Activated naive CD4-positive, alpha-beta T cell (primary cell): Measurements from ENCODE around the gene SLC35B4.

Experiments used
- DNase-seq, 4 experiments: peaks; one replicate each; lab custom pipeline; 2025; lab: John Stamatoyannopoulos, UW

SLC35B4 gene

DNA sequence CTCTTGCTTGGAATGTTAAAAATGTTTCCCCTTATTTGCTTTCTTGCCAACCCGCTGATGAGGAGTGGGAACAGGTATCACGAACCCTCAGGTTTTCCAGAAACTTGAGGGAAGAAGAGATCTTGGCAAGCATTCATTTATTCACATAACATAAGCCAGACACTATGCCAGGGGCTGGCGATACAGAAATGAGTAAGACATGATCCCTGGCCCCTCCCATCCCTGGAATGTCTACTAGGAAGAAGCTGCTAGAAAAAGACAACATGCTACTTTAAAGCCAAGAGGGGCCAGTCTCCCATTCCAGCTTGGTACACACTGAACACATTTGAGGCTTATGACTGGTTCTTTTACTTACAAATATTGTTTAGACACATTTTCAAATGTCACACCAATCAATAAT, 26.4 kb downstream of the SLC35B4 start:
- no peak for DNase-seq

DNA sequence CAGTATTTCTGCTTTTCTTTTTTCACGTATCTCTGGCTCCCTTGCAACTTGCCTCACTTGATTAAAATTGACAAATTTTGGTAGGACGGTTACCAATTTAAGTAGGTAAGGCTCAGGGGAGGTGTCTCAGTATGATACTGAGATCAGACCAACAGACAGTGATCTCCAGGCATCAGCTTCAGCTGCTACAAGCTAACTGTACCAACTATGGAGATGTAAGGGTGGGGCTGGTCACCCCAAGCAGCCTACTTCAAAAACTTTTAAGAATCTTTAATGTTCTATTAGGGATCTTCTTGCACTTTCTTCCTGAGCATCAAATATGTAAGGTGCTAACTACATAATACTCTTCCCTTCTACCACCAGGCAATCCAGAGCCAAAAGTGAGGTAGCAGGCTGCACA, 26.9 kb downstream of the SLC35B4 start:
- no peak for DNase-seq

DNA sequence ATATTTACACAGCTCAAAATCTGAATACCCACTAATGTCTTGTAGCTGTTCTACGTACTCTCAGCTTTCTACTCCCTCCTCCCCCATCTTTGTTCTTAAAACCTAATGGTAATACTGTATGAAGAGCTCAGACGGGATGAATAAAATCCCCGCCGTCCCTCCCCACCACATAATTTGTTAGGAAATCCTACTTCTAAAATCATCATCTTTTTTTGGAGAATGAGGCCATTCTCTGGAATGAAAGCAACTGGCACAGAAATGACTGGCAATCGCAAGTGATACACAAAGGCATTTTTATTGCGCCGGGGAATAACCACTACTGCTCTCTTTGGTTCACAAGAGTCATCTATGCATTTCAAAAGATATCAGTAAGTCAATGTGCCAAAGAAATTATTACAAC, 27.3 kb downstream of the SLC35B4 start:
- no peak for DNase-seq

DNA sequence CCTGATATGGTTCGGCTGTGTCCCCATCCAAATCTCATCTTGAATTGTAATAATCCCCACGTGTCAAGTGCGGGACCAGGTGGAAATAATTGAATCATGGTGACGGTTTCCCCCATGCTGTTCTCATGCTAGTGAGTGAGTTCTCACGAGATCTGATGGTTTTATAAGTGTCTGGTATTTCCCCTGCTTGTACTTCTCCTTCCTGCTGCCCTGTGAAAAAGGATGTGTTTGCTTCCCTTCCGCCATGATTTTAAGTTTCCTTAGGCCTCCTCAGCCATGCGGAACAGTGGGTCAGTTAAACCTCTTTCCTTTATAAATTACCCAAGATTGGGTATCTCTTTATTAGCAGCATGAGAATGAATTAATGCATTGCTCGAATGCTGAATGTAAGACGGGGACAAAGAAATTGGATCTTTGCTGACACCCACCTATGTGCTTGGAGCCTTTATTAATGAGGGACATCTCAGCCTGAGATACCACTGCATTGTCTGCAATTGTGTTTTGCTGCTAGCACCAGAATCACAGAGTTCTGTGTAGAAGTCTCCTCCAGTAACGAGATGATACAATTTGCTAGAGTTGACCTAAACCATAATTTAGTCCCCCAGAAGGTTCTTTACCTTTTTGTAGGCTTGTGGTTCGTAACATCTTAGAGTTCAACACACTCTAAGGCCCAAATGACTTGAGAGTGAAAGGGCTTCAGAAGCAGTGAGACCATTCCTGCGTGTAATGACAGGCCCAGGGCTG, 28.6 kb downstream of the SLC35B4 start:
- DNase-seq: no peak

DNA sequence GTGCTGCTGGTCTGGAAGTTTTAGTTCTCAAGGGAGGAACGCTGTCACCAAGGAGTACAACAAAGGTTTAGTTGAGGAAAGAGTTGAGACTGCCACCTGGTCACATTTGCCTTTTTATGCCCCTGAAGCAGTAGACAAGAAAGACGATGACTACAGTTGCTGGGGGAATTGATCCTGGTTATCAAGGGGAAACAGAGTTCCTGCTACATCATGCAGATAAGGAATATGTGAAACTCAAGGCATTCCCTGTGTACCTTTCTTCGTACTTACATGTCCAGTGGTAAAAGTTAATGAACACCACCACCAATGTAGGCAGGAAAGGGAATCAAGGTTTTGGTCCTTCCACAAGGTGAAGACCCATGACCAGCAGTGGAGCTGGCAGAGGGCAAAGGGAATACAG, 31.8 kb downstream of the SLC35B4 start:
- DNase-seq: no peak

DNA sequence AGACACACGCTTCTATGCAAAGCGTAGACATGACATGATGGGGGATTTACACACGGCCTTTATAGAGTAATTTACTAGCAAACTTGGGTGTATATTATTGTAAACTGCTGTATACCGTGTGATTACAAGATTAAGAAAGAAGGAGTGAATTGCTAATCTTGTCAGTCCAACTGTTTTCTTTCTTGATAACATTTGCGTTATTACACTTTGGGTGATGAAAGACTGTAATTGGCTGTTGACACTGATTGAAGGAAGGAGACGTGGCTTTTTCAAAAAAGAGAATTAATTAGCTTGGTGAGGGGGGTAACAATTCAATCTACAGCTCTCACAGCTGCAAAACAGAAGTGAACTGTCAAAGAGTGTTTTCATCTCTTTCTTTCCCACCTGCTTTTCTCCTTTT, 32.7 kb downstream of the SLC35B4 start:
- DNase-seq: no peak

DNA sequence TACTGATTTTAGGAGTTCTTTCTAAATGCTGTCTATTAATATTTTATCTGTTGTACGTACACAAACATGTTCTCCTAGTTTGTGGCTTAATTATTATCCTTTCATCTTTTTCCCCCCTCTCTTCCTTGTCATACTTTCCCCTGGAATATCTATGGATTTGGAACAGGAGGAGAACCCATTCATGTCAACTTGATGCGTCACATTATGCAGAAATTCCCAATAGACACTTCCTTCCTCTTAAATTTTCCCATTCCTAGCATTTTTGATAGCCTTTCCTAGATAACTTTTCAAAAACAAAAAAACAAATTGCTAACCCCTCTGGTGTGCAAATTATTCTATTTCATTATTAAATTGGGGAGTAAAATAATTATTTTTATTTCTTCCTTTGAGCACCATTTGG, 36.2 kb downstream of the SLC35B4 start:
- DNase-seq: no peak

DNA sequence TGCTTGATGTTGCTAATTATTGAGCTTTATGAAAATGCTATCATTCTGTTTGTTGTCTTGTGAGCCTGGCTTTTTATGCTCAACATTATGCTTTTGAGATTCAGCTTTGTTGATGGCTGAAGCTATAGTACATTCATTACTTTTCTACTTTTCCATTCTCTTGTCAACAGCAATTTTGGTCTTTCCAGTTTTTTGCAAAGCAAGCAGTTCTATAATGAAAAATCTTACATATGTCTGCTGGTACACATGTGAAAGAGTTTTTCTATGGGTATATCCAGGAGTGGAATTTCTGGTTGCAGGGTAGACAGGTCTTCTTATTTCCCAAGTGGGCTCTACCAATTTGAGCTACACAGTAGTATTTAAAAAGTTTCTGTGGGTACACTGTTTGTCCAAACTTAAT, 36.8 kb downstream of the SLC35B4 start:
- DNase-seq: no peak

DNA sequence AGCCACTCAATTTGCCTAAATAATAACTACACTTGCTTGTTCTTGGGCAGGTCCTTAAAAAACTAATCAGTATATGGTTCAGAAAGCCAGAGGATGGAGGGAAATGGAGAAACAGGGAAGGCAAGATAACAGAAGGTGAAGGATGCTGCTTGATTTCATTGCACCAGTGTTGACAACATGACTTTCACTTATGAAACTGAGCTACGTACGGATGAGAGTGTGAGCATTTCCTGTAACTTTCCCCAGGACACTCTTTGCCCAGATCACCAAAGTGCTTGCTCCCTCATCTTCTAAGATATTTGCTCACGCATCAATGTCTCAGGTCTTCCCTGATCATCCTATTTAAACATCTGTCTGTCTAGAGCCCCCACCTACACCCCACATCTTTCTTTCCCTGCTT, 37.4 kb downstream of the SLC35B4 start:
- no peak for DNase-seq

DNA sequence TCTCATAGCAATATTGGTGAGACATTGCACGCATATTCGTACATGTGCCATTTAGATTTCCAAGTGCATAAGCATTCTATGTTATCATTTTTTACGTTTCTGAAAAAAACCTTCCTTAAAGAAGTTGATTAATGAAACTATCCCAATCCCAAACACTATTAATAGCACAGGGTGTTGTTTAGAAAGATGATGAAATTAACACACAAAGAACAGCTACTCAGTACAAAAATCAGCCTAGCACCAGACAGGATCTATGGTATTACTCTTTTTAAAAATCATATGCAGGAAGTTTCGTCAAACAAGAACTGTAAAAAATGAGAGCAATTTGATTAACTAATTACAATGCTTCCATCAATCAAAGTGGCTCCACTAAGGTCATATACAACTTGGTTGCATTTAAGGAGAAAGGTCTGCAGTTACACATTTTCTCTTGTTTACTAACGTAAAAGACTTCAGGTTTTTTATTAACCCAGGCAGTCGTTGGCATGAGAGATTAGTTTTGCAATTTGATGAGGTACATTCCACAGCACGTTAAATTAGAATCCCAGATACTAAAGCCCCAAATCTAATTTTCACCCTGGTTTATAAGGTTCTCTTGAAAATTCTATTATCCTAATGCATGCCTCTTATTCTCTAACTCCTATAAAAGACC, 38.1 kb downstream of the SLC35B4 start:
- DNase-seq: no peak

DNA sequence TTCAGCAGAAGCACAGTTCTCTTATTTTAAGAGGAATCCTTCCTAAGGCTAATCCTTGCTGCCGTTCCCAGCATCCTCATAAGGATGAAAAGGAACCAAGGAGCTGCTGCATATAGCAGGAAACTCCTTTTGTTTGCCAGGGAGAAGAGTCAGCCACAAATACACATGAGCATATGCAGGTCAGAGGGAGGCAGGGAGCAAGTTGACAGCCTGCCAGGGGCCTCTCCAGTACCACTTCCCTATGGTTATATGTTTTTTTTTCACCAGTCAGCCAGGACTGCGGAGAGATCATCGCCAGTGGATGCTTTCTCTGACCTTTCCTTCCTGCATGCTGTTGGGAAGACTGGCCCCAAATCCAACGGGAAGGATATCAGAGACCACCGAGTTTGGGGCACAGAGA, 39.8 kb downstream of the SLC35B4 start:
- no peak for DNase-seq

DNA sequence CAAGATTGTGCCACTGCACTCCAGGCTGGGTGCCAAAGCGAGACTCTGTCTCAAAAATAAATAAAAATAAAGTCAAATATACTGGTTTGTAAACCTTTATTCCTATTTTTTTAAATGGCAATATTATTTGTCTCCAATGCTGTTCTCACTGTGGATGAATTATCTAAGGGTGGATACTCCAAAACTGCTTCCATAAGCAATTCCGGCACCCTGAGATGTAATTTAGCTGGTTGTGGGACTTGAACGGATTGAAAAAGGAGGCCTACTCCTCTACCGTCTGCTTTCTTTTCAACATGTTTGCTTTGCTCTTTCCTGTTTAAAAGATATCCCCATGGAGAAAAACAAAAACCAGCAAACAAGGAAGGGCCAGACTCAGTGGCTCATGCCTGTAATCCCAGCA, 54.4 kb downstream of the SLC35B4 start:
- no peak for DNase-seq

DNA sequence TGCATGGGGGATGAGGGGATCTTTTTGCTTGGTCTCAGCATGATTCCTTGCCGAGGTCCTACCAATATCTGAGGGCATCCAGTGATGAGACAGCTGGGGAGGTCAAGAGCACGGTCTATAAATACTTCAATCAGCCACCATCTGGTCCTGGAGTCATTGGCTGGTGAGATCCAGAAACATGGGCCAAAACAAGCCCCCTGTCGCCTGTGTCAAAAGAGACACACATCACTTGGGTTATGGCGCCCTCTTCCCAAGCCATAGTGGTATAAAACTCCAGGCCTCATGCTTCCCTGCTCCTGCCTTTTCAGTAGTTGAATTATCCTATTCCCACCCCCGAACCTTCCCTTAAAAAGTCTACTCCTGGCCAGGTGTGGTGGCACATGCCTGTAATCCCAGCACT, 60.9 kb downstream of the SLC35B4 start:
- no peak for DNase-seq

DNA sequence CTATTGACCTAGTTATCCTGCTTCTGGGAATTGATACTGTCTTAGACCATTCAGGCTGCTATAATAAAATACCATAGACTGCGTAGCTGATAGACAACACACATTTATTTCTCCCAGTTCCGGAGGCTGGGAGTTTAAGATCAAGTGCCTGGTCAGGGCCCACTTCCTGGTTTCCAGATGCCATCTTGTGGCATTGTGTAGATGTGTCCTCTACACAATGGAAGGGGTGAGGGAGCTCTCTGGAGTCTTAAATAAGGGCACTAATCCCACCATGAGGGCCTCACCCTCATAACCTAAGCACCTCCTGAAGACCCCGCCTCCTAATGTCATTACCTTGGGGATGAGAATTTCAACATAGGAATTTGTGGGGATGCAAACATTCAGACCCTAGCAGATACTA, 62.4 kb downstream of the SLC35B4 start:
- DNase-seq: no peak

DNA sequence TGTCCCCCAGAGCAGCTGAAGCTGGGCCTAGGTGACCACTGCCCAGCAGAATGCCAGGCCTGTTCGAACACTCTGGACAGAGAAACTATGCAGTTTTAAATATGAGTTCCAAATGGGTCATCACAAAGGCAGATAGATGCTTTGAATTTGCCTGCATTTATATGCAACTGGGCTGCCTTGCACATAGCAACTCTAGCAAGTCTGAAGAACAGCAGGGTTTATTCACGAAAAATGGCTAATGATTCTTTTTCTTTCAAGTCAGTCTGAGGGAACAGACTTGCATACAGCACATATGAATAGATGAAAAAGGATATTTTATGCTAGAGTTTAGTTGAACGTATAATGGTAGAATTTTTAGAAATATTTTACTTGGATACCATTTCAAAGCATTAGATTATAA, 68.5 kb downstream of the SLC35B4 start:
- DNase-seq: no peak

DNA sequence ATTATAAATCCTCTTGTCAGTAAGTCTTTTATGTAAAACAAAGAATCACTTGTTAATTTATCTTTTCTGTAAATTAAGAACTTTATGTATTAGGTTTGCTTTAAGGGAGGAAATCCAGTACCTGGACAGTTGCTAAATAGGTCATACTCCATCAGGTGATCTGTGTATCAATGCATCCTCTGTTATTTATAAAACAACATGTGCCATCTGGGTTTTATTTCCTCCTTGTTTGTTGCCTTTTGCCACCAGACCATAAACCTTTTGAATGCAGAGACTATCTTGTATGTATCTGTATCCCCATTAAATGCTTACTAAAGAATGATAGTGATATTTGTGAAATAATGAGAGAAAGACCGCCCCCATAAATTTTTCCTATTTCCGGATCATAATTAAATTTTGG, 70.0 kb downstream of the SLC35B4 start:
- DNase-seq: no peak

DNA sequence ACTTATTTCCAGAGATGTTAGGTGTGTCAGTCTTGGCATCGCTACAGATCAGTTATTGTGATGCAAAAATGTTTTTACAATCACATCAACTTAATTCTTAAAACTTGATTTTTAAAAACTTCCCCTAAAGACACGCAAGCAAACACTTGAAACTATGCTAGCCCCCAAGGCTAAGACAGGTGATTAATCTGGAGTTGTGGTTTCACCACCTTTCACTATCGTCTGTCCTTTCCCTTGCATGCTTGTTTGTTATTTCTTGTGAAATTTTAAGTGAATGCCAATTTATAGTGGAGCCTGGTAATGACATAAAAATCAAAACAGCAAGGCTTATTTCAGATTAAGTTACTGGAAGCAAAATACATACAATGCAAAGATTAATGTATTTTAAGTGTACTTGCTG, 70.4 kb downstream of the SLC35B4 start:
- DNase-seq: no peak

DNA sequence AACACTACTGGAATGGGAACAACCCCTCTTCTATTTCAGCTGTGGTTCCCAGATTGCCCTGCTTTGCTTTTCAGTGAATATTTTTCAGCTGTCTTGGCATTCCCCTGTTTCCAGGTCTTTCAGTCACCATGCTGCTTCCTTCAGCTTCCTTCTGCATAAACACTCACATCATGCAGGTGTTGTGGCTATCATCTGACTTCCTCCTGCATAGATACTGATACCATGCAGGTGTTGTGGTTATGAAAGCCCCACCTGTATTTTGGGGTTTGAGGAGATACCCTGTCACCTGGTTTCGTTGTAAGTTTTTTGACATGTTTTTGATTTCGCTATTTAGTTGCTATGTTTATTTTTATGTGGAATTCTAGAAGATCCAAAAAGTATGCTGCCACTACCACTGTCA, 71.5 kb downstream of the SLC35B4 start:
- DNase-seq: no peak
